ENCODE results near the gene PIMREG.

- TF ChIP-seq POLR2AphosphoS5 (IDR thresholded peaks at IDR 0.05): no peak
- TF ChIP-seq CTCF (IDR thresholded peaks at IDR 0.05): no peak
Observed at GRCh38 chr17:6442775-6443174, 1.5 kb upstream of the PIMREG start.

All from suprapubic skin (tissue), 3 donors.